WTC11 (cell line): ENCODE data around the gene GABRB3. TPM values are rescaled to one million over a fixed set of nuclear protein-coding genes. Genes with fewer than 3 reads are reported as not detected.

Source experiments
- ATAC-seq: fragments of 200-7000 bp; cut with Tn5 transposase; 2 replicates; pipeline ENCODE4 v1.10.0; 2021; ENCODE audit warnings: mild to moderate bottlenecking, moderate library complexity
- CTCF ChIA-PET: fragments of 300-600 bp; sonication (Branson Sonifier 250); formaldehyde crosslinking; loops from one replicate; lab custom pipeline; 2021; ENCODE audit warnings: antibody characterized with exemption; lab: Charles Lee
- POLR2A ChIA-PET: fragments of 350-600 bp; sonication (Branson Sonifier 250); formaldehyde crosslinking; loops from one replicate; lab custom pipeline; 2021; ENCODE audit warnings: antibody characterized with exemption; lab: Charles Lee
- DNase-seq: peaks from one replicate; pipeline ENCODE4 v3.0.0; 2021; ENCODE audit warnings: low spot score
- H3K27ac Mint-ChIP-seq: 2 replicates; pipeline ENCODE4 v1.8.0; 2021; ENCODE audit warnings: mixed read lengths
- H3K27me3 Mint-ChIP-seq: 2 replicates; pipeline ENCODE4 v1.8.0; 2021; ENCODE audit warnings: low read depth, mild to moderate bottlenecking, moderate library complexity, mixed read lengths
- H3K36me3 Mint-ChIP-seq: 2 replicates; pipeline ENCODE4 v1.8.0; 2021; ENCODE audit warnings: mixed read lengths
- H3K4me1 Mint-ChIP-seq: 2 replicates; pipeline ENCODE4 v1.8.0; 2022; ENCODE audit warnings: mixed read lengths
- H3K4me3 Mint-ChIP-seq: 2 replicates; pipeline ENCODE4 v1.8.0; 2021; ENCODE audit warnings: mild to moderate bottlenecking, moderate library complexity, mixed read lengths
- H3K9me3 Mint-ChIP-seq: 2 replicates; pipeline ENCODE4 v1.8.0; 2021; ENCODE audit warnings: mixed read lengths
- CBFB ChIP-seq: sonication (generic); formaldehyde crosslinking; IDR thresholded peaks from 2 replicates; pipeline ENCODE4 v1.8.1; 2022; ENCODE audit warnings: mild to moderate bottlenecking, low read depth, missing genetic modification reagents
- CREM ChIP-seq: sonication (generic); formaldehyde crosslinking; IDR thresholded peaks from 2 replicates; pipeline ENCODE4 v1.8.1; 2022; ENCODE audit warnings: mild to moderate bottlenecking, missing genetic modification reagents, moderate library complexity
- E2F5 ChIP-seq: sonication (generic); formaldehyde crosslinking; IDR thresholded peaks from 2 replicates; pipeline ENCODE4 v1.8.1; 2022; ENCODE audit warnings: mild to moderate bottlenecking, moderate library complexity, missing genetic modification reagents
- EMX1 ChIP-seq: fragments of 250-450 bp; sonication (Bioruptor Pico); IDR thresholded peaks from 2 replicates; pipeline ENCODE4 v1.8.0; 2021; ENCODE audit warnings: mild to moderate bottlenecking
- FOXK1 ChIP-seq: sonication (generic); formaldehyde crosslinking; IDR thresholded peaks from 2 replicates; pipeline ENCODE4 v1.8.0; 2022; ENCODE audit warnings: mild to moderate bottlenecking, moderate library complexity, missing genetic modification reagents
- GABPB1 ChIP-seq: sonication (generic); formaldehyde crosslinking; IDR thresholded peaks from 2 replicates; pipeline ENCODE4 v1.8.1; 2023; ENCODE audit warnings: mild to moderate bottlenecking, missing genetic modification reagents
- GTF2I ChIP-seq: fragments of 250-450 bp; sonication (Bioruptor Pico); conservative IDR thresholded peaks from 2 replicates; pipeline ENCODE4 v1.4.0; 2021; ENCODE audit warnings: mild to moderate bottlenecking
- HMGA2 ChIP-seq: fragments of 250-450 bp; sonication (Bioruptor Pico); IDR thresholded peaks from 2 replicates; pipeline ENCODE4 v1.4.0; 2021; ENCODE audit warnings: mild to moderate bottlenecking, moderate library complexity
- IRF2 ChIP-seq: sonication (generic); formaldehyde crosslinking; IDR thresholded peaks from 2 replicates; pipeline ENCODE4 v1.8.0; 2022; ENCODE audit warnings: low read depth, missing genetic modification reagents, borderline replicate concordance
- JAZF1 ChIP-seq: fragments of 250-450 bp; sonication (Bioruptor Pico); IDR thresholded peaks from 2 replicates; pipeline ENCODE4 v1.9.0; 2021; ENCODE audit warnings: moderate library complexity, mild to moderate bottlenecking, inconsistent platforms
- PRDM15 ChIP-seq: sonication (generic); formaldehyde crosslinking; IDR thresholded peaks from 2 replicates; pipeline ENCODE4 v1.8.0; 2022; ENCODE audit warnings: missing genetic modification reagents
- PRRX2 ChIP-seq: fragments of 250-450 bp; sonication (Bioruptor Pico); IDR thresholded peaks from 2 replicates; pipeline ENCODE4 v1.8.0; 2021; ENCODE audit warnings: mild to moderate bottlenecking
- USF1 ChIP-seq: sonication (generic); formaldehyde crosslinking; IDR thresholded peaks from 2 replicates; pipeline ENCODE4 v1.8.0; 2022; ENCODE audit warnings: mild to moderate bottlenecking, missing genetic modification reagents
- USF2 ChIP-seq: sonication (generic); formaldehyde crosslinking; IDR thresholded peaks from 2 replicates; pipeline ENCODE4 v1.8.1; 2023; ENCODE audit warnings: mild to moderate bottlenecking, missing genetic modification reagents, moderate library complexity
- ZMAT4 ChIP-seq: fragments of 250-450 bp; sonication (Bioruptor Pico); IDR thresholded peaks from 2 replicates; pipeline ENCODE4 v1.9.0; 2021; ENCODE audit warnings: mild to moderate bottlenecking
- ZNF121 ChIP-seq: sonication (generic); formaldehyde crosslinking; IDR thresholded peaks from 2 replicates; pipeline ENCODE4 v1.8.0; 2023; ENCODE audit warnings: missing genetic modification reagents
- ZNF281 ChIP-seq: sonication (generic); formaldehyde crosslinking; IDR thresholded peaks from 2 replicates; pipeline ENCODE4 v1.8.0; 2023; ENCODE audit warnings: mild to moderate bottlenecking, missing genetic modification reagents
- ZNF425 ChIP-seq: fragments of 250-450 bp; sonication (Bioruptor Pico); conservative IDR thresholded peaks from 2 replicates; pipeline ENCODE4 v1.9.0; 2021; ENCODE audit warnings: mild to moderate bottlenecking
- total RNA-seq: library from RNA; stranded (reverse); gene quantifications from 3 replicates; pipeline ENCODE4 v1.2.3, GENCODE V29; 2021

Gene GABRB3
- total RNA-seq, 1 experiment from 2014 or later = 203 TPM

- ATAC-seq = no peak
- no peak for DNase-seq
- ChIA-PET CTCF (no interaction called here), POLR2A (no interaction called here)
- H3K36me3 Mint-ChIP-seq = peaks cover 11% of the 10 kb centered on the region
- peaks cover 22% of the 10 kb centered on the region for H3K9me3 Mint-ChIP-seq
- peaks cover 33% of the 10 kb centered on the region for H3K4me1 Mint-ChIP-seq
- H3K4me3 Mint-ChIP-seq = no peak overlapping the region
- no peaks in the 10 kb centered on the region for H3K27me3 Mint-ChIP-seq
- no peak for TF ChIP-seq FOXK1 (CRISPR knock-in tag)
- no peak for TF ChIP-seq GTF2I (CRISPR knock-in tag)
- TF ChIP-seq ZNF425 = no peak
- peak overlapping the region; percentile 97 for H3K27ac Mint-ChIP-seq
Observed at GRCh38 chr15:26595611-26596010, 177.3 kb downstream of the GABRB3 start.

GRCh38 chr15:26590676-26591075, 182.2 kb downstream of the GABRB3 start:
- TF ChIP-seq EMX1 (CRISPR knock-in tag) = no peak
- TF ChIP-seq ZNF281 (CRISPR knock-in tag) = no peak
- TF ChIP-seq GABPB1 = no peak
- no peak for TF ChIP-seq PRDM15 (CRISPR knock-in tag)
- H3K4me1 Mint-ChIP-seq = peaks cover 12% of the 10 kb centered on the region
- H3K4me3 Mint-ChIP-seq = no peak overlapping the region
- ATAC-seq = no peak
- H3K27me3 Mint-ChIP-seq = no peaks in the 10 kb centered on the region
- no peaks in the 10 kb centered on the region for H3K9me3 Mint-ChIP-seq
- H3K27ac Mint-ChIP-seq = no peak overlapping the region
- CTCF ChIA-PET = interaction anchor here (1.3 kb wide), 1 partner anchor 9 kb away, joined by 5 read pairs; no protein-coding TSS in a partner anchor
- H3K36me3 Mint-ChIP-seq = peaks cover 19% of the 10 kb centered on the region
- DNase-seq = no peak
- POLR2A ChIA-PET = no interaction called here

- Mint-ChIP-seq H3K4me3 (no peak overlapping the region), H3K4me1 (peaks cover 12% of the 10 kb centered on the region), H3K27ac (no peak overlapping the region), H3K27me3 (no peaks in the 10 kb centered on the region), H3K9me3 (0 out of 2 replicates have a peak, but pooled peaks cover 4% of the 10 kb centered on the region), H3K36me3 (peaks cover 64% of the 10 kb centered on the region)
- DNase-seq = no peak
- ATAC-seq = no peak
- ChIA-PET CTCF (no interaction called here), POLR2A (no interaction called here)
- TF ChIP-seq JAZF1 (CRISPR knock-in tag) (no peak), ZMAT4 (CRISPR knock-in tag) (no peak), CBFB (CRISPR knock-in tag) (no peak), USF2 (CRISPR knock-in tag) (no peak), USF1 (CRISPR knock-in tag) (no peak), CREM (CRISPR knock-in tag) (no peak), ZNF121 (CRISPR knock-in tag) (no peak), HMGA2 (CRISPR knock-in tag) (no peak), E2F5 (CRISPR knock-in tag) (no peak), IRF2 (no peak), ZNF425 (no peak), PRRX2 (CRISPR knock-in tag) (no peak)
Observed at GRCh38 chr15:26582840-26583239, 190.0 kb downstream of the GABRB3 start.
